Hepatocyte (in vitro differentiated cells): ENCODE measurements around the gene PTPN6. TPM values are rescaled to one million over a fixed set of nuclear protein-coding genes. Genes with fewer than 3 reads are reported as not detected.

ENCODE experiments used
- DNase-seq: peaks from one replicate; pipeline ENCODE4 v3.0.0-alpha.2; 2016; ENCODE audit warnings: low spot score
- H2AFZ ChIP-seq: fragments of 200-600 bp; sonication (generic); 2 replicates; pipeline ENCODE4 v1.6.0; 2016; ENCODE audit warnings: antibody characterized with exemption, mild to moderate bottlenecking
- H3K27ac ChIP-seq: fragments of 200-600 bp; sonication (generic); 2 replicates; pipeline ENCODE4 v1.5.1; 2016; ENCODE audit warnings: mild to moderate bottlenecking
- H3K27me3 ChIP-seq: fragments of 200-600 bp; sonication (generic); 2 replicates; pipeline ENCODE4 v1.6.1; 2016
- H3K36me3 ChIP-seq: fragments of 200-600 bp; sonication (generic); replicated peaks from 2 replicates; pipeline ENCODE4 v1.5.1; 2016; ENCODE audit warnings: low read depth; ENCODE audit not compliant: insufficient read depth
- H3K4me1 ChIP-seq: fragments of 200-600 bp; sonication (generic); 2 replicates; pipeline ENCODE4 v1.5.1; 2016; ENCODE audit warnings: mild to moderate bottlenecking, moderate library complexity; ENCODE audit not compliant: insufficient read depth
- H3K4me2 ChIP-seq: fragments of 200-600 bp; sonication (generic); 2 replicates; pipeline ENCODE4 v1.6.0; 2016
- H3K4me3 ChIP-seq: fragments of 200-600 bp; sonication (generic); 2 replicates; pipeline ENCODE4 v1.5.1; 2016; ENCODE audit warnings: mild to moderate bottlenecking
- H3K79me2 ChIP-seq: fragments of 200-600 bp; sonication (generic); 2 replicates; pipeline ENCODE4 v1.6.0; 2017; ENCODE audit warnings: mild to moderate bottlenecking
- H3K9me2 ChIP-seq: fragments of 200-600 bp; sonication (generic); replicated peaks from 2 replicates; pipeline ENCODE4 v1.6.0; 2017; ENCODE audit warnings: mild to moderate bottlenecking; ENCODE audit not compliant: insufficient read depth
- H3K9me3 ChIP-seq: fragments of 200-600 bp; sonication (generic); 2 replicates; pipeline ENCODE4 v1.5.1; 2016; ENCODE audit warnings: low read depth, mild to moderate bottlenecking
- H4K20me1 ChIP-seq: fragments of 200-600 bp; sonication (generic); 2 replicates; pipeline ENCODE4 v1.6.0; 2016; ENCODE audit warnings: mild to moderate bottlenecking; ENCODE audit not compliant: insufficient read depth, poor library complexity, severe bottlenecking
- EZH2 ChIP-seq: fragments of 200-600 bp; sonication (generic); IDR thresholded peaks from 2 replicates; pipeline ENCODE4 v1.6.1; 2016; ENCODE audit warnings: antibody characterized with exemption, mild to moderate bottlenecking, borderline replicate concordance
- EZH2phosphoT487 ChIP-seq: fragments of 200-600 bp; sonication (generic); IDR thresholded peaks from one replicate; pipeline ENCODE4 v1.6.1; 2018; ENCODE audit warnings: antibody characterized with exemption, mild to moderate bottlenecking, low read depth, moderate library complexity; ENCODE audit not compliant: unreplicated experiment, severe bottlenecking
- WGBS: methylation state at CpG from one replicate; pipeline ENCODE4 v1.1.6; 2016; ENCODE audit warnings: low lambda C conversion rate; ENCODE audit errors: missing lambda C conversion rate; 5-methylcytosine and 5-hydroxymethylcytosine counted together
- polyA plus RNA-seq: library from polyadenylated mRNA; unstranded; fragments of >200 nt; fragmentation: Nextera tagmentation; extraction: Ambion mirVana; gene quantifications from 2 replicates; pipeline ENCODE4 v1.2.1, GENCODE V29; 2016
- total RNA-seq: library from RNA; depleted of rRNA; stranded (reverse); fragments of >200 nt; gene quantifications from 2 replicates; pipeline ENCODE4 v1.2.3, GENCODE V29; 2014
- TF ChIP-seq, protein P1 (sequence below): fragments of 200-600 bp; sonication (generic); IDR thresholded peaks from 2 replicates; pipeline ENCODE4 v1.5.1; 2016; ENCODE audit warnings: antibody characterized with exemption, mild to moderate bottlenecking; ENCODE audit not compliant: poor library complexity

Gene PTPN6
- total RNA-seq (14.5 and 17.2 TPM in 2 replicates), polyA plus RNA-seq (20.8 and 25.4 TPM in 2 replicates)

DNA sequence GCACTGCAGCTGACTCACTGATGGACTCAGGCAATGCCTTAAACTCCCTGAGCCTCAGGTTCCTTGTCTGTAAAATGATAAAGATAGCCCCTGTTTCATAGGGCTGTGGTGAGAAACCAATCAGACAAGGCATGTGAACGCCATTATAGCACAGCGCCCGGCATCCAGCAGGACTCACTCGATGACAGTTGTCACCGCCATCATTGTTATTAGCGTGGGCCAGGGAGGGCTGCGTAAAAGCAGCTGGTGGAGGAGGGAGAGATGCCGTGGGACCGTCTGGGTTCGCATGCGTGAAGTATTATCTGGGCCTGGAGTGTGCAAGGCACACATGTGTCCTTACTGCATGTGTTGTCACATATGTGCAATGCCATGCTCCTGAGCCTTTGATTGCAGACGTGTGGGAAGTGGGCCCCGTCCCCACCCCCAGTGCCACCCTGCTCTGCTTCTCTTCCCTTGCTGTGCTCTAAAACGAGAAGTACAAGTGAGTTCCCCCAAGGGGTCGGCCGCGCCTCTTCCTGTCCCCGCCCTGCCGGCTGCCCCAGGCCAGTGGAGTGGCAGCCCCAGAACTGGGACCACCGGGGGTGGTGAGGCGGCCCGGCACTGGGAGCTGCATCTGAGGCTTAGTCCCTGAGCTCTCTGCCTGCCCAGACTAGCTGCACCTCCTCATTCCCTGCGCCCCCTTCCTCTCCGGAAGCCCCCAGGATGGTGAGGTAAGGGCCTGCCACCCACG is at the start of gene PTPN6:
Gene PTPN6 (plus strand): TSS at position 546 of the 730 bp plus-strand sequence. CDS start 157 bp downstream, at position 703.
- H3K4me3 ChIP-seq, result no peak within 1 kb of the TSS
- WGBS, result 88% methylated on average over 24 of the region's 25 CpGs
- peaks cover 4% of the 10 kb centered on the region for H3K4me1 ChIP-seq

DNA sequence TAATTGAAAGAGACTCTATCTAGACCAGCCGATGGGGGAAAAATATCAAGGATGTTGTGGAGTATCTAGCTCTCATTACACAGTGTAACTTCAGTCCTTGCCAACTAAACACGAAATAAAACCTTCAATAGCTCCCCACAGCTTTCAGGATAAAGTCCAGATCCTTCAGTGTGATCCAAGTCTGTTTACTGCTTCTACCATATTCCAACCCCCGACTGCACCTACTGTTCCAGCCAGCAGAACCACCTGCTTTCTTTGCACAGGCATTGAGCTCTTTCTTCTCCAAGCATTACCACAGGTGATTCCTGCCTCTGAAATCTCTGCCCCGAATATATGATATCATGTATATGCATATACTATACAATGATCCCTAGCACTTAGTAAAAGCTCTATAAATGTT is 48.7 kb upstream of the PTPN6 start:
- Histone ChIP-seq H3K4me3 (no peak overlapping the region), H3K4me1 (peaks cover 8% of the 10 kb centered on the region), H4K20me1 (no peaks in the 10 kb centered on the region), H3K27me3 (no peaks in the 10 kb centered on the region), H3K36me3 (no peaks in the 10 kb centered on the region), H3K79me2 (no peaks in the 10 kb centered on the region), H3K4me2 (no peak overlapping the region), H2AFZ (no peak overlapping the region), H3K9me2 (no peaks in the 10 kb centered on the region), H3K27ac (no peak overlapping the region), H3K9me3 (no peaks in the 10 kb centered on the region)
- no peak for DNase-seq
- no peak for TF ChIP-seq EZH2phosphoT487
- no peak for TF ChIP-seq EZH2
- TF ChIP-seq, protein P1, sequence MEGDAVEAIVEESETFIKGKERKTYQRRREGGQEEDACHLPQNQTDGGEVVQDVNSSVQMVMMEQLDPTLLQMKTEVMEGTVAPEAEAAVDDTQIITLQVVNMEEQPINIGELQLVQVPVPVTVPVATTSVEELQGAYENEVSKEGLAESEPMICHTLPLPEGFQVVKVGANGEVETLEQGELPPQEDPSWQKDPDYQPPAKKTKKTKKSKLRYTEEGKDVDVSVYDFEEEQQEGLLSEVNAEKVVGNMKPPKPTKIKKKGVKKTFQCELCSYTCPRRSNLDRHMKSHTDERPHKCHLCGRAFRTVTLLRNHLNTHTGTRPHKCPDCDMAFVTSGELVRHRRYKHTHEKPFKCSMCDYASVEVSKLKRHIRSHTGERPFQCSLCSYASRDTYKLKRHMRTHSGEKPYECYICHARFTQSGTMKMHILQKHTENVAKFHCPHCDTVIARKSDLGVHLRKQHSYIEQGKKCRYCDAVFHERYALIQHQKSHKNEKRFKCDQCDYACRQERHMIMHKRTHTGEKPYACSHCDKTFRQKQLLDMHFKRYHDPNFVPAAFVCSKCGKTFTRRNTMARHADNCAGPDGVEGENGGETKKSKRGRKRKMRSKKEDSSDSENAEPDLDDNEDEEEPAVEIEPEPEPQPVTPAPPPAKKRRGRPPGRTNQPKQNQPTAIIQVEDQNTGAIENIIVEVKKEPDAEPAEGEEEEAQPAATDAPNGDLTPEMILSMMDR, result no peak
- 70% methylated on average over 4 of the region's 4 CpGs for WGBS

More for the DNA sequence above, at the start of gene PTPN6:
- H2AFZ ChIP-seq, result no peak within 1 kb of the TSS
- TF ChIP-seq, protein P1, result no peak
- TF ChIP-seq EZH2phosphoT487, result no peak
- no peak for TF ChIP-seq EZH2
- no peaks in the 10 kb centered on the region for H3K9me3 ChIP-seq
- no peak within 1 kb of the TSS for H3K4me2 ChIP-seq
- no peaks in the 10 kb centered on the region for H3K27me3 ChIP-seq
- no peak within 1 kb of the TSS for H3K27ac ChIP-seq
- H3K36me3 ChIP-seq, result no peaks in the 10 kb centered on the region
- H3K79me2 ChIP-seq, result peaks cover 10% of the 10 kb centered on the region
- no peak for DNase-seq
- no peaks in the 10 kb centered on the region for H4K20me1 ChIP-seq
- no peaks in the 10 kb centered on the region for H3K9me2 ChIP-seq

DNA sequence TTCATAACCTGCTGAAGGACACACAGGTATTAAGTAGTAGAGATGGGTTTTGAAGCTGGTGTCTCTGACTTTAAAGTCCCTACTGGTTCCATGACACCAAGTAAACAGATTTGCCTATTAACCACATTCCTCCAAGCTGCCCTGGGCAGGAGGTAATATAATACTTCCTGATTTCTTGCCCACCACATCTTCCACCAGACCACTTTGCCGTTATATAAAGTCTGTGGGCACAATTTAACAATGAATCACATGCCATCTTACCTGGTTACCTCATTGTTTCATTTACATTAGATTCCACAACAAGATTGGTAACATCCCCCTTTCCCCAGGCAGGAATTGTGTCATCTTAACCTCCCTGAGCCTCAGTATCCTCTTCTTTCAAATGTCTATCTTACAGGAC is 47.4 kb upstream of the PTPN6 start:
- H3K27ac ChIP-seq, result peak overlapping the region; percentile 51
- H2AFZ ChIP-seq, result peak overlapping the region; percentile 89
- H3K4me3 ChIP-seq, result no peak overlapping the region
- no peaks in the 10 kb centered on the region for H3K36me3 ChIP-seq
- peak overlapping the region; percentile 88 for H3K4me2 ChIP-seq
- H4K20me1 ChIP-seq, result no peaks in the 10 kb centered on the region
- no peaks in the 10 kb centered on the region for H3K79me2 ChIP-seq
- peaks cover 8% of the 10 kb centered on the region for H3K4me1 ChIP-seq
- WGBS, result 69% methylated on average over 1 of the region's 1 CpG
- no peak for DNase-seq
- no peaks in the 10 kb centered on the region for H3K9me3 ChIP-seq
- H3K27me3 ChIP-seq, result no peaks in the 10 kb centered on the region
- no peaks in the 10 kb centered on the region for H3K9me2 ChIP-seq
- no peak for TF ChIP-seq EZH2phosphoT487
- TF ChIP-seq, protein P1, result no peak
- no peak for TF ChIP-seq EZH2
